DND-41 (cell line): Measurements from ENCODE around the gene PLEKHA4.
"Not testable (repeated sequence)": the region's sequence is repeated elsewhere in the genome, so short reads cannot be mapped to it uniquely, and the experiment has no call there.

Experiments used
- ATAC-seq: fragments of 200-7000 bp; cut with Tn5 transposase; 3 replicates; pipeline ENCODE4 v1.9.1; 2021; ENCODE audit warnings: low read depth; ENCODE audit not compliant: insufficient read depth
- DNase-seq: peaks from one replicate; pipeline ENCODE4 v3.0.0-alpha.2; 2020
- H2AFZ ChIP-seq: 2 replicates; pipeline ENCODE4 v1.6.0; 2012; ENCODE audit warnings: low read depth, low read length
- H3K27ac ChIP-seq: 2 replicates; pipeline ENCODE4 v1.5.1; 2012; ENCODE audit warnings: low read length, inconsistent platforms
- H3K27me3 ChIP-seq: fragments of 200-600 bp; sonication (generic); 2 replicates; pipeline ENCODE4 v1.6.0; 2012; ENCODE audit warnings: low read length, mild to moderate bottlenecking, inconsistent platforms; ENCODE audit not compliant: insufficient read depth, poor library complexity
- H3K36me3 ChIP-seq: 2 replicates; pipeline ENCODE4 v1.5.1; 2012; ENCODE audit warnings: low read length, inconsistent platforms; ENCODE audit not compliant: insufficient read depth
- H3K4me1 ChIP-seq: 2 replicates; pipeline ENCODE4 v1.5.1; 2012; ENCODE audit warnings: mild to moderate bottlenecking, low read length; ENCODE audit not compliant: insufficient read depth
- H3K4me2 ChIP-seq: 2 replicates; pipeline ENCODE4 v1.6.0; 2012; ENCODE audit warnings: mild to moderate bottlenecking, moderate library complexity, low read length, inconsistent platforms; ENCODE audit not compliant: insufficient read depth
- H3K4me3 ChIP-seq, 2 experiments: fragments of 200-600 bp in 1 of 2; shearing (Covaris generic) in 1 of 2; 2 replicates each; pipeline ENCODE4 v1.5.1; 2012 to 2016; ENCODE audit warnings: inconsistent platforms in 2 of 2, low read length in 2 of 2, mild to moderate bottlenecking in 2 of 2, low read depth in 1 of 2, moderate library complexity in 1 of 2
- H3K79me2 ChIP-seq: 2 replicates; pipeline ENCODE4 v1.6.0; 2012; ENCODE audit warnings: low read length, inconsistent platforms; ENCODE audit not compliant: insufficient read depth
- H3K9ac ChIP-seq: 2 replicates; pipeline ENCODE4 v1.6.0; 2012; ENCODE audit warnings: low read depth, mild to moderate bottlenecking, inconsistent platforms, low read length, moderate library complexity
- H3K9me3 ChIP-seq: 2 replicates; pipeline ENCODE4 v1.5.1; 2012; ENCODE audit warnings: low read length, moderate library complexity, mild to moderate bottlenecking, inconsistent platforms; ENCODE audit not compliant: insufficient read depth, severe bottlenecking
- H4K20me1 ChIP-seq: 2 replicates; pipeline ENCODE4 v1.6.0; 2012; ENCODE audit warnings: low read length; ENCODE audit not compliant: insufficient read depth
- EZH2 ChIP-seq: IDR thresholded peaks from 3 replicates; pipeline ENCODE4 v1.6.1; 2012; ENCODE audit warnings: borderline replicate concordance, low read depth, mild to moderate bottlenecking, moderate library complexity, low read length, inconsistent platforms; ENCODE audit not compliant: severe bottlenecking
- TF ChIP-seq, protein P1 (sequence below): IDR thresholded peaks from 2 replicates; pipeline ENCODE4 v1.5.1; 2012; ENCODE audit warnings: borderline replicate concordance, low read length, moderate library complexity, mild to moderate bottlenecking; ENCODE audit not compliant: poor library complexity, severe bottlenecking; ENCODE audit errors: extremely low read depth

PLEKHA4 gene

DNA sequence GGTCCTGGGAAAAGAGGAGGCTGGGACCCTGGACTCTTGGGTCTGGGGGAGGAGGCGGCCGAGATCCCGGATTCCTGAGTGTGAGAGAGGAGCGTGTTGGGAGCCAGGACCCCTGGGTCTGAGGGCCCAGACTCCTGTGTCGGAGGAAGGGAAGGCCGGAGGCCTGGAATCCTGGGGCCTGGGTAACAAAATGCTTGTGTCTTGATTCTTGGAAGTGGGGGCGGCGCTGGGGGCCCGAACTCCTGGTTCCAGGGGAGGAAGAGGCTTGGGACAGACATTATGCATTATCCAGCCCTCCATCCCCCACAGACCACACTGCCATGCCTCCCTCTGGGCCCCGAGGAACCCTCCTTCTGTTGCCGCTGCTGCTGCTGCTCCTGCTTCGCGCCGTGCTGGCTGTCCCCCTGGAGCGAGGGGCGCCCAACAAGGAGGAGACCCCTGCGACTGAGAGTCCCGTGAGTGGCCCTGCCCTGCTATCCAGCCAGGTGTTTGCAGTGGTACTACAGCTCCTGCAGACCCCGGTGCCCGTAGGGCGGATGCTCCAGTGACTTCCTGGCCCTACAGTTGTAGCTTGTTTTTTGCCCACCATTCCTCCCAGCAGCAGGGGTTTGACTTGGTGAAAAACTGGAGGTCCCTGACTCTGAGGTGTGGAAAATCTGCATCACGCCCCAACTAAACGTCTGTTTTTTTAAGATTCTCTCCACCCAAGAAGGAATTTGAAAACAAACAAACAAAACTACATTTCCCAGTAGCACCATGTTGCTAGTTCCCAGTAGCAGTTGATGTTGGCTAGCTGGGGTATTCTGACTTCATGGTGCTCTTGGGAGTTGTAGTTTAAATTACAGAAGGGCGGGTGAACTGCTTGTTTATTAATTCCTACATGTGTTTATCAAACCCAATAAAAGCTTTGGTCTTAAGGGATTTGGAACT, 32.3 kb upstream of the PLEKHA4 start:
- peak; percentile 27; the same call in 2 of the 3 replicates for ATAC-seq
- Histone ChIP-seq H4K20me1 (peaks cover 4% of the 10 kb centered on the region; the same call in 1 of the 2 replicates), H3K9ac (peak overlapping the region; percentile 84), H3K27me3 (no peaks in the 10 kb centered on the region), H3K27ac (peak overlapping the region; percentile 87), H3K79me2 (peaks cover 45% of the 10 kb centered on the region), H3K36me3 (peaks cover 33% of the 10 kb centered on the region), H3K4me3 (peak overlapping the region; percentile 85 to 90), H3K4me1 (peaks cover 30% of the 10 kb centered on the region), H2AFZ (peak overlapping the region; percentile 71), H3K4me2 (peak overlapping the region; percentile 93), H3K9me3 (no peaks in the 10 kb centered on the region)
- TF ChIP-seq, protein P1, sequence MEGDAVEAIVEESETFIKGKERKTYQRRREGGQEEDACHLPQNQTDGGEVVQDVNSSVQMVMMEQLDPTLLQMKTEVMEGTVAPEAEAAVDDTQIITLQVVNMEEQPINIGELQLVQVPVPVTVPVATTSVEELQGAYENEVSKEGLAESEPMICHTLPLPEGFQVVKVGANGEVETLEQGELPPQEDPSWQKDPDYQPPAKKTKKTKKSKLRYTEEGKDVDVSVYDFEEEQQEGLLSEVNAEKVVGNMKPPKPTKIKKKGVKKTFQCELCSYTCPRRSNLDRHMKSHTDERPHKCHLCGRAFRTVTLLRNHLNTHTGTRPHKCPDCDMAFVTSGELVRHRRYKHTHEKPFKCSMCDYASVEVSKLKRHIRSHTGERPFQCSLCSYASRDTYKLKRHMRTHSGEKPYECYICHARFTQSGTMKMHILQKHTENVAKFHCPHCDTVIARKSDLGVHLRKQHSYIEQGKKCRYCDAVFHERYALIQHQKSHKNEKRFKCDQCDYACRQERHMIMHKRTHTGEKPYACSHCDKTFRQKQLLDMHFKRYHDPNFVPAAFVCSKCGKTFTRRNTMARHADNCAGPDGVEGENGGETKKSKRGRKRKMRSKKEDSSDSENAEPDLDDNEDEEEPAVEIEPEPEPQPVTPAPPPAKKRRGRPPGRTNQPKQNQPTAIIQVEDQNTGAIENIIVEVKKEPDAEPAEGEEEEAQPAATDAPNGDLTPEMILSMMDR, result peak; percentile 3
- TF ChIP-seq EZH2, result no peak
- peak; percentile 45 for DNase-seq

DNA sequence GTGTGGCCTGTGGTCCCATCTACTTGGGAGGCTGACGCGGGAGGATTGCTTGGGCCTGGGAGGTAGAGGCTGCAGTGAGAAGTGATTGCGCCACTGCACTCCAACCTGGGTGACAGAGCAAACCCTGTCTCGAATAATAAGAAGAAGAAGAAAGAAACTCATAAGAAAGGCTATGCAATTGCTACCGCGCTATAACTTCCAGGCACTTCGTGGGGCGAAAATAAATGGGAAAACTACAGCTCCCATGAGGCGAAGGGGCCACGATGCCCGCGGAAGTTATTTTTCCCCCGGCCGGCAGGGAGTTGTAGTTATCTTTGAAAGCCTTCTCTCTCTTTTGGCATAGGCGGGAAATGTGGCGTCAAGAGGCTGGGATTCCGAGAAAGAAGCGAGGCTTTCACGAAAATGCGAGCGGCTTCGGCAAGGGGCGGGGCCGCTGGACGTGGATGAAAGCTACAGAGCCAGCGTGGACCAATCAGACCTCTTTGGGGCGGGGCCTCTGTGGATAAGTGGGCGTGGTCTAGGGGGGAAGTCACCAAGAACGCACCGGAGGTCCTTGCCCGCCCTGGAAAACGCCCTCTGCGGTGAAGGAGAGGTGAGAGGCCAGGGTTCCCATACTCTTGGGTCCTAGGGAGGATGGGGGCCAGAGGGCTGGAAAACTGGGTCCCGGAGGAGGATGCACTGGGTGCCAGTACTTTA, 31.5 kb upstream of the PLEKHA4 start, which contains the start of gene NUCB1:
TSS of gene NUCB1 (plus strand) at position 532 of the 696 bp plus-strand sequence. CDS start 485 bp downstream, outside the sequence.
- peak within 1 kb of the TSS; percentile 84 for H3K9ac ChIP-seq
- peak within 1 kb of the TSS; percentile 85 to 90 for H3K4me3 ChIP-seq
- H3K27ac ChIP-seq, result peak within 1 kb of the TSS; percentile 87
- peak within 1 kb of the TSS; percentile 93 for H3K4me2 ChIP-seq
- H3K36me3 ChIP-seq, result peaks cover 25% of the 10 kb centered on the region
- peaks cover 4% of the 10 kb centered on the region; the same call in 1 of the 2 replicates for H4K20me1 ChIP-seq
- no peaks in the 10 kb centered on the region for H3K9me3 ChIP-seq
- peak; percentile 100 for DNase-seq
- TF ChIP-seq EZH2, result no peak
- TF ChIP-seq, protein P1, result peak; percentile 26
- H3K27me3 ChIP-seq, result no peaks in the 10 kb centered on the region
- peaks cover 30% of the 10 kb centered on the region for H3K4me1 ChIP-seq
- peaks cover 40% of the 10 kb centered on the region for H3K79me2 ChIP-seq
- H2AFZ ChIP-seq, result peak within 1 kb of the TSS; percentile 79
- ATAC-seq, result peak; percentile 93

DNA sequence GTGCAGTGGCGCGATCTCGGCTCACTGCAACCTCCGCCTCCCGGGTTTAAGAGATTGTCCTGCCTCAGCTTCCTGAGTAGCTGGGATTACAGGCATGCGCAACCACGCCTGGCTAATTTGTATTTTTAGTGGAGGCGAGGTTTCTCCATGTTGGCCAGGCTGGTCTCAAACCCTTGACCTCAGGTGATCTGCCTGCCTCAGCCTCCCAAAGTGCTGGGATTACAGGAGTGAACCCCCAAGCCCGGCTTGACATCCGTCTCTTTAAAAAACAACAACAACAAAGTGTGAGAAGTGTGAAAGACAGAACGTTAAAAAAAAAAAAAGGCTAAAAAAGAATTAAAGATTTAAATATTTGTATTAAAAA, 31.0 kb upstream of the PLEKHA4 start:
- DNase-seq, ATAC-seq, H3K27me3 ChIP-seq, H4K20me1 ChIP-seq, H3K9me3 ChIP-seq: not testable (repeated sequence)
- Histone ChIP-seq H3K27ac (peak overlapping the region; percentile 87), H2AFZ (peak overlapping the region; percentile 79), H3K79me2 (peaks cover 36% of the 10 kb centered on the region), H3K9ac (peak overlapping the region; percentile 47), H3K4me2 (peak overlapping the region; percentile 68), H3K4me1 (peaks cover 30% of the 10 kb centered on the region), H3K4me3 (peak overlapping the region in 1 of 2 experiments; percentile 85; a peak in 2 of 4 replicates), H3K36me3 (peaks cover 21% of the 10 kb centered on the region)
